HG03280 (cell line): ENCODE results near the gene ZBTB44.

Experiments used
- ATAC-seq: cut with Tn5 transposase; IDR thresholded peaks from one replicate; pipeline ENCODE4 v1.9.1; 2021; ENCODE audit warnings: mild to moderate bottlenecking, moderate library complexity; ENCODE audit not compliant: unreplicated experiment

The ZBTB44 gene

DNA sequence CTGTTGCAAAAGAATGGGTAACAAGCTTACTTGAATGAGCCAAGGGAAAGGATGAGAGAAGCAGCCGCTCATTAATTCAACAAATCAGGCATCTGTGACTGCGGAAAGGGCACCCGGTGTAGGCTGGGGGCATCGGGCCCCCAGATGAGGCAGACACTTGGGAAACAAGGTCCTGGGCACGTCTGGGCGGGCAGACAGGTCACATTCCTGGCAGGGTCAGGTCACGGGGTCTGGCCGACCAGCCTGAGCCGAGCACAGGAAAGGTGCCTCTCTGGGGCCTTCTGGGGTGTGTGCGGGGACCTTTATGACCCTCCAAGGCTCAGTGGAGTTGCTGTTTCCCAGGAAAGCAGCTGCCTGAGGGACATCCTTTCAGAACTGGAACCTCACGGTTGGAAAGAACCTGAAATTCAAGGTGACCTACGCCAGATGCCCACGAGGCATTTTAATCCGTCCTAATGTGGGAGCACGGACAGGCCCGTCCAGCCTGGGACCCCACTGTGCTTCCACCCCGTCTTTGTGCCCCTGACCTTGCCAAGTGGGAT lies 98.1 kb downstream of the ZBTB44 start:
- no peak for ATAC-seq

DNA sequence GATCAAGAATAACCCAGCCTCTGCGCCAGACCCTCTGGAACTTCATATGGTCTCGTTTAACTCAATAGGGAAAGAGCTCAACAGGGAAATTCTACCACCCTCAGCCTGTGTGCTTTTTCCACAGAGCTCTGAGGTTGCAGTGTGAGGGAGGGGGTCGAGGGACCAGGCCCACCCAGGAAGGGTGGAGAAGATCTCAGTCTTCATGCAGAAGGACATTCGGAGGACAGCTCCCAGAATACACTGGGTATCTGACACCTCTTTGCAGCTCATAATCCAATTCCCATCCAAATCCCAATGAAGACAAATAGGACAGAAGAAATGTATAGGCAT lies 98.5 kb downstream of the ZBTB44 start:
- ATAC-seq = no peak

DNA sequence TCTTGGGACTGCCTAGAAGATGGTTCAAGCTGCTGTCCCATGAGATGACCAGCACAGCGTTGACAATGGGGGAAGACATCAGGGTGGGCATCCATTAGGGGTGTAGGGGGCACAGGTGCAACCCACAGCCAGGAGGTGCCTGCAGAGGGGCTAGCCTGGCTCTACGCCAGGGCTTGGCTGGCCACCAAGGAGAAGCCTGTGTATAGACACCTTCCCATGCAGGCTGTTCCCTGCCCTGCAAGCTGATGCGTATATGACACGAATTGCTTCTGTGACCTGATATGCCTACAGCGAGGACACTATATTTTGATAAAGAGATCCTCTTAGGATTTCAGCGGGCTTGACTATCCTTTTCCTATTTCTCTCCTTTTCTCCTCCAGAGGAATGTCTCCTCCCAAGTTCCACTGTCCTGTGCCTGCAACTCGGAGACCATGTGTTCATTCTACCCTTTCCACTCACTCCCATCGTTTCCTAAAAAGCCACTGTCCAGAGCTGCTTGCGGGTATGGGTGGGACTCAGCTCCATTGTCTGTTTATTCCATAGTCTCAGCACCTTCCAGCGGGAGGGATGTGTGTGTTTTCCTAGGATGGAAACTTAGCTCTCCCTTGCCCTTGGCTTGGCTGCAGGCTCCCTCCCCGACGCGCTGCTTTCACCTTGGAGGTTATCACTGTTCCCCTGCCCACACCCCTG lies 99.0 kb downstream of the ZBTB44 start:
- no peak for ATAC-seq

DNA sequence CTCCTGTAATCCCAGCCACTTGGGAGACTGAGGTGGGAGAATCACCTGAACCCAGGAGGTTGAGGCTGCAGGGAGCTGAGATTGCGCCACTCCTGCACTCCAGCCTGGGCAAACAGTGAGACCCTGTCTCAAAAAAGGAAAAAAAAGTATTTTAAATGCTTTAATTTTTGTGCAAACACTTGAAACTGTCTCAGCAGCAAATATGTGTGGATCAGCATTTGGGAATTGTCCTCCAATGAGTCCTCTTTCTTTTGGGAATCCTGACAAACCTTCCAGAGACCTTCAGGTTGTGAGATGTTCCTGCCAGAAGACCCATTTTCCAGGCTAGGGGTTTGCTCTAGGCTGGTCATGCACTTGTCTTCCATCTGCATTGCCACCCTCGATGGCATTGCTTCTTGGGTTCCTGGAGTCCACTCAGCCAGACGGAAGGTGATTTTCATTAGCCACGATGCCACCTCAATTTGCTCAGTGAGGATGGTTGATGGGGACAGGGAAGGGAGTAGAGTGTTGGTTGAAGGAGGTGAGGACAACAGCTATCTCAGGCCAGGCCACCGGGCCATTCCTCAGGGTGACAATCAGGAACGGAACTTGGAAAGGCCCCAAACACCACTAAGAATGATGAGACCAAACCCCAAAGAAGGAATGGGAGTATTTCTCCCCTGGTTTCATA lies 99.7 kb downstream of the ZBTB44 start:
- ATAC-seq = no peak

DNA sequence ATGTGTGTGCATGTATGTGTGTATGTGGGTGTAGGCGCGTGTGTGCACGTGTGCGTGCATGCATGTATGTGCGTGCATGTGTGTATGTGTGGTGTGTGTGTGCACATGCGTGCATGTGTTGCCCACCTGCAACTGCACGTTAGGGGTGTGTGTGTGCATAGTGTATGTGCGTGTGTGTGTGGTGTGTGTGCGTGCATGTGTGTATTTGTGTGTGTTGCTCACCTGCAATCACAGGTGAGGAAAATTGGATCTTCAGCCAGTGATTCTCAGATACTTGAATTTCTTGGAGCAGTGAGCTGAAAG lies 100.8 kb downstream of the ZBTB44 start:
- no peak for ATAC-seq

DNA sequence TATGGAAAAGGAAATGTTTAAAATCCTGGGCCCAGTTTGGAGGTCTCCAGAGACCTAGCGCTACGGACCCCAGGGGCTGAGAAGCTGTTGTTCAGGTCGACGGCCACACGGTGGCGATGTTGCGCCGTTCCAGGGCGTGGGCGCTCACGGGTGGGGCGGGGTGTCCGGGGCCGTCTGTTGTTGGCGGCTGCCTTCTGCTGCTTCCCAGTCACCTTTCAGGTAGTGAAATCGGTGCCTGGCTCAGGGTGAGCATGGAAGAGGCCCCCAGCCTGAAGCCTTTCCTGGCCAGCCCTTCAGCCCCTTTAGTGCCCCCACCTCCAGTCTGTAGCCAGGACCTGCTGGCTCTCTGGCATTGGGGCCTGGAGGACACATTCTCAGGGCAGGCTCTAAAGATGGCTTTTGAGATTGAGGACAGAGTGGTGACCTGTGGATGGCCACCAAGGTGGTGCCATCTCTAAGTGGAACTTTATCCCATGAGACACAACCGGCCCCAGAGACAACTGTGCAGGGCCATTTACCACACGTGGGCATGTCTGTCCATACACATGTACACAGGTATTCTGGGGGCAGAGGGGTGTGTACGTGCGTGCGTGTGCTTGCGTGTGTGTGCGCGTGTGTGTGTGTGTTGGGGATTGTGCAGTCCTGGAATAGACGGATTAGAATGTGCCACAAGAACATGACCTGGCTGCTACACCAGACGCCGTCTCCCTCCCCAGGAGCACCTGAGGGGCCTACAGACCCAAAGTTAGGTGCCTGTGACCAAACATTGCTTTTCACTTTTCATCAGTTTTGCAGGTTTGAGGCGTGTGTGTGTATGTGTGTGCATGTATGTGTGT lies 101.4 kb downstream of the ZBTB44 start:
- peak; percentile 81 for ATAC-seq

DNA sequence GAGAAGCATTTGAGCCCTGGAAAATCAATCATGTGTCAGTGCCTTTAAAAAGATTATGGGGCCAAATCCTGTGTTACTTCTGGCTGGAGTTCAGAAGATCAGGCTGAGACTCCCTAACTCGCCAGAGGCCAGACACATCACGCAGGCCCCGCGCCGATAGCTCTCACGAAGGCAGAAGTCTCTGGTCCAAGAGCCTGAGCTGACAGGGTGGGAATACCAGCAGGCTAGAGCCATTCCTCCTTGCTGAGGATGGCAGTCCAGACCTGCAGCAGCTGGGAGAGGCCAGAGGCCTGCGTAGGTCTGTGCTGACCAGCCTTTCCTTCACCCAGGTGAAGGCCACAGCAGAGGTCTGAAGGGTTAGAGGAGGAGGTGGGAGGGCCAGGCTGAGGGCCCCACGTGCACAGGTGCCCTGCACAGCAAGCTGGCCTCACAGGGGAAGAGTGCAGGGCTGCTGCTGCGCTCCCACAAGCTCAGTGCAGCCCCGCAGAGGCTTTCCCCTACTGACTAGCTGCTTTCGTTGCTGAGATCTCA lies 102.2 kb downstream of the ZBTB44 start:
- ATAC-seq = no peak

DNA sequence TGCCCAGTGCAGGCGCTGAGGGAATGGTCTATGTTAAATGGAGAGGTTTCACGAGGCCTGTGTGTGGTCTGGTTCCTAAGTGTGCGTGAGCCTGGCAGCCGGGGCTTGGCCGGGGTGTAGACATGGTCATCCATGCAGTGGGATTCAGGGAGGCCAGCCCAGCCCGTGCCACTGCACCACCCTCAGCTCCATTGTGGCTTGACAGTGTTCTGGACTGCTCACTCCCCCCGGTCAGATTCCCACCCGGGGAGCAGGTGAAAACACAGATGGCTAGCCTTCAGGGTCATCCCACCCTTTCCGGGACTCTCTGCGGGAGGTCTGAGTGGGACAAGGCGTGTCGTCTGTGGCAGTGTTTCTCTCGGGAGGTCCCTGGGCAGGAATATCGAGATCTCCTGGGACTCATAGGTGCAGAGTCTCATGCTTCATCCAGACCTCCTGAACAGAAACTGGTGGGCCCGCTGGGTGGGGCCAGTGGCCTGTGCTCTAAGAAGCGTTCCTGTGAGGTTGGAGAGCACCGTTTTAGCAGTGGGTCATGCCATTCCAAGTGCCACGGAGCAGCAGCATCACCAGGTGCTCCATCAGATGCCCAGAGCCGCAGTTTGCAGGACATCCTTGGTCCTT lies 102.8 kb downstream of the ZBTB44 start:
- no peak for ATAC-seq

DNA sequence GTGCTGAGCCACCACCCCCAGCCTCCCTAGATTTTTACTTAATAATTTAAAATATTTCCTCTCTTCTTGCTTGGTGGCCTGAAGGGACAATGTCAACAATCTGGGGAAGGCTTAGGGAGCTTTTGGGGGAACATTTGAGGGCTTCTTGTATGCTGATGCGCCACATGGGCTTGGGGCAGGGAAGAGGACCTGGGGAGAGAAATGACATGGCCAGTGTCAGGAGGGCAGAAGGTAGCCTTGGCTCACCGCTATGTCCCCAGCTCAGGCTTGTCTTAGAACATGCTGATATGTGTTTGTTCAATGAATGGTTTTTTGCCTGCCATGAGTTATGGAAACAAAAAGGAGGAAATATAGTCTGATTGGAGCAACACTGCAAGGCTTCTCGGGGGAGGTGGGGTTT lies 103.6 kb downstream of the ZBTB44 start:
- ATAC-seq = no peak

DNA sequence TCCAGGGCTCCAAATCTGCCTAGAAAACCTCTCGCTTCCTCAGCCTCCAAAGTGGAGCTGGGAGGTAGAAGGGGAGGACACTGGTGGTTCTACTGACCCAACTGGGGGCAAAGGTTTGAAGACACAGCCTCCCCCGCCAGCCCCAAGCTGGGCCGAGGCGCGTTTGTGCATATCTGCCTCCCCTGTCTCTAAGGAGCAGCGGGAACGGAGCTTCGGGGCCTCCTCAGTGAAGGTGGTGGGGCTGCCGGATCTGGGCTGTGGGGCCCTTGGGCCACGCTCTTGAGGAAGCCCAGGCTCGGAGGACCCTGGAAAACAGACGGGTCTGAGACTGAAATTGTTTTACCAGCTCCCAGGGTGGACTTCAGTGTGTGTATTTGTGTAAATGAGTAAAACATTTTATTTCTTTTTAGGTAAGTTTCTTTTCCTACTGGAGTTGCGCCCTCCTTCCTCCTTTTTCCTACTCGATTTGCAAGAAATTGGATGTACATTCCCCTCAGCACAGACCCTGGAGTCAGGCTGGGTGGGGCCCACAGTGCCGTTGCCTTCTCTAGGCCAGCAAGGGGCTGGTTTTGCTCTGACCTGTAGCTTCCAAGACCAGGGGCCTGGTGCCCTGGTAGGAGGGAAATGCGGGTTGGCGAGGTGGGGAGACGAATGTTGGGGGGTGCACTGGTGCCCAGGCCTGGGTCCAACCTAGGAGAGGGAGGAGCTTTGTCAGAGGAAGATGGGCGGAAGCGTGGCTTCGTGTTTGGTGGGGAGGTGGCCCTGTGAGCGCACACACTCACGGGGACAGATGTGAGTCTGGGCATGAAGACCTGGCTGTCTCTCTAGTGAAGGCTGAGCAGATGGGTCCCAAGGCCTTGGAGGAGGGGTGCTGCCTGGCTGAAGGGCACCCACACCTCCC lies 104.5 kb downstream of the ZBTB44 start:
- no peak for ATAC-seq

DNA sequence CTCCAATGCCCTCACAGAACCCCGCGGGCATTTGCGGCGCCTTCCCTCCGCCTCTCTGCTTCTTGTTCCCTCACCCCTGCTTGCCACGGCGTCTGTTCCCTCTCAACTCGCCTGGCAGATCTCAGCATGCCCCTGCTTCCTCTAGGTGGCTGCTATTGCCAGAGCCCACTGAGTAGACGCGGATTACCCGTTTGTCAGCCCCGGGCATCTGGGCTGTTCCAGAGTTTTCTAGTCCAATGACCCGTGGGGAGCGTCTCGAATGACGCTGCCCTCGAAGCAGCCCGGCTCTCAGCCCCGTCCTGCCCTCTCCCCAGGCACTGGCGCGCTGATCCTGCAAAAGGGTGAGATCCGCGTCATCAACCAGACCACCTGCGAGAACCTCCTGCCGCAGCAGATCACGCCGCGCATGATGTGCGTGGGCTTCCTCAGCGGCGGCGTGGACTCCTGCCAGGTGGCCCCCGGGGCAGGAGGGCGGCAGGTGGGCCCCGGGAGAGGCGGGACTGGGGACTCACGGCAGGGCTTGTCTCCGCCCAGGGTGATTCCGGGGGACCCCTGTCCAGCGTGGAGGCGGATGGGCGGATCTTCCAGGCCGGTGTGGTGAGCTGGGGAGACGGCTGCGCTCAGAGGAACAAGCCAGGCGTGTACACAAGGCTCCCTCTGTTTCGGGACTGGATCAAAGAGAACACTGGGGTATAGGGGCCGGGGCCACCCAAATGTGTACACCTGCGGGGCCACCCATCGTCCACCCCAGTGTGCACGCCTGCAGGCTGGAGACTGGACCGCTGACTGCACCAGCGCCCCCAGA lies 105.4 kb downstream of the ZBTB44 start:
- ATAC-seq = no peak

DNA sequence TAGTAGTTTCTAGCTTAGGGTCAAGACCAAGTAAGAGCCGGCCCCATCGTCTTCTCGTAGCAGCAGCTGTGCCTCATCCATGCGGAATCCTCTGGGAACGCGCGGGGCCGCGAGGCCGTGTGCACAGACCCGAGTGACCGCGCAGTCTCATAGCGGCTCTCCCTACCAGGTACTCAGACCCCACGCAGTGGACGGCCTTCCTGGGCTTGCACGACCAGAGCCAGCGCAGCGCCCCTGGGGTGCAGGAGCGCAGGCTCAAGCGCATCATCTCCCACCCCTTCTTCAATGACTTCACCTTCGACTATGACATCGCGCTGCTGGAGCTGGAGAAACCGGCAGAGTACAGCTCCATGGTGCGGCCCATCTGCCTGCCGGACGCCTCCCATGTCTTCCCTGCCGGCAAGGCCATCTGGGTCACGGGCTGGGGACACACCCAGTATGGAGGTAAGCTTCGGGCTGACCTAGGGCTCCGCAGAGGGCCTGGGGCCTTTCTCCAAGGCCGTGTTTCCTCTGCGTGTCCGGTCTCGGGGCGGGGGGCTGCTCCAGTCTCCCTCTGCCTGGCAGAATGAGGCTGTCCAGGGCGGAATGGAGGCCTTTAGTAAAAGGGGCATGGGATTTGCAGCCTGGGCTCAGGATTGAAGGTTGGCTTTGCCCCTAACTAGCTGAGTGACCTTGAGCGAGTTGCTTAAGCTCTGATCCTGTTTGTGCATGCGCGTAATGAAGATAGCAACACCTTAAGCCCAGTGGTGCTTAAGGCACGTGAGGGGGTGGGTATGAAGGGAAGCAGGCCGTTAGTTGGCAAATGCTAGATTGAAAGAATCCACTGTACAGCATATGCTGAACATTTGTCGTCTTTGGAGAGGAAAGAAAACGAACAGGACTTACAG lies 106.2 kb downstream of the ZBTB44 start:
- ATAC-seq = no peak

DNA sequence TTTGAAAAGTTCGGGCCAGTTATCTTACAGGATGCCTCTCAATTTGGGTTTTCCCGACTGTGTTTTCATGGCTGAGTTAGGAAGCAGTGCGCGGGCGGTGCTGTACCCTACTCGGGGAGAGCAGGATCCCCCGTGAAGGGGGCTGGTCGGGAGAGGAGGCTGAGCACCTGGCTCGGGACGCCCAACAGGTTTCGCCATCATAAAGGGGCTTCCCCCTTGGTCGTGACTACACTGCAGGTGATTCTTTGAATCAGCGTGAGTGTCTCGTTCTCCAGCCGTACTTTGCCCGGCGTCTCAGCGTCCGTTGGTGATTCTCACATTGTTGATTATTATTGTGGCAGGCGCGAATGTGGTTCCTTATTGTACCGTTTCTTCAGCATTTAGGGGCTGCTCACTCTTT lies 108.6 kb downstream of the ZBTB44 start:
- no peak for ATAC-seq

DNA sequence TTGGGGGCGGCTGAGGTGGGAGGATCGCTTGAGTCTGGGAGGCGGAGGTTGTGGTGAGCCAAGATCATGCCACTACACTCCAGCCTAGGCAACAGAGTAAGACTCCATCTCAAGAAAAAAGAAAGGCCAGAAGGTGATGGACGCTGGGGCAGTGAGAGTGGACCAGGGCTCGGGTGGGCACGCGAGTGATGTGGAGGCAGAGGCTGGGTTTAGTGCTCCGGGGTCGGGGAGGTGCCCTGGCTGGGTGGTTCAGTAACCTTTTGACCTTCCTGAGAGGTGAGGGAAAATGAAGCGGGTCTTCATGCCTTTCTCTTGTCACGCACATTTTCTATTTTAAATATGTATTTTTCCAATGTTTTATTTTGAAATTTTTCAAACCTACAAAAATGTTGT lies 110.0 kb downstream of the ZBTB44 start:
- ATAC-seq = no peak

DNA sequence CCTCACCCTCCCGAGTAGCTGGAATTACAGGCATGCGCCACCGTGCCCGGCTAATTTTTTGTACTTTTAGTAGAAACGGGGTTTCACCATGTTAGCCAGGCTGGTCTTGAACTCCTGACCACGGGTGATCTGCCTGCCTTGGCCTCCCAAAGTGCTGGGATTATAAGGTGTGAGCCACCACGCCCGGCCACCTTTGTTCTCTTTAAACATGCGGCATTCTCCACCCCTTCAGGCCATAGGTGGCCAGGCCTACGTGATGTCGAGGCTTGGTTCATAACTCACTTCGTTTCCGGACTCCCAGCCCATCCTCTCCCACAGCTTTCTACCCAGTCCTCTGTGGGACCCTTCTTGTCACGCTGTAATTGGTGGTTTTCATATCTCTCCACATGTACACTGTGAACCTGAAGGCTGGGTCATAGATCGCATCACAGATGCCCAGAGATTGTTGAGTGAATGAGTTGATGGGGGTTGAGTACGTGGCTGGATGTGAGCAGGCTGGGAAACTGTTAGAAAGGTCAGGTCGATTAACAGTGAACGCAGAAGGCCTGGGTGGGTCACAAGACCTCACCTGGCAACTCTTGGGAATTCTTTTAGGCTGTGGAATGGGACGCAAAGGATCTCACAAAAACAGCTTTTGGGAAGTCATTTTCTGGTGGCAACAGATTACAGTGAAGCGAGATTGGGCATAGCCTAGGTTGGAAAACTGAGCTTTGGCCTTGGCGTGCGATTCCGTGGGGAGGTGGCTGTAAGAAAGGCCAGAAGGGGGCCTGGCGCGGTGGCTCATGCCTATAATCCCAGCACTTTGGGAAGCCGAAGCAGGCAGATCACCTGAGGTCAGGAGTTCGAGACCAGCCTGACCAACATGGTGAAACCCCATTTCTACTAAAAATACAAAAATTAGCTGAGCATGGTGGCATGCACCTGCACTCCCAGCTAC lies 110.7 kb downstream of the ZBTB44 start:
- ATAC-seq = no peak

DNA sequence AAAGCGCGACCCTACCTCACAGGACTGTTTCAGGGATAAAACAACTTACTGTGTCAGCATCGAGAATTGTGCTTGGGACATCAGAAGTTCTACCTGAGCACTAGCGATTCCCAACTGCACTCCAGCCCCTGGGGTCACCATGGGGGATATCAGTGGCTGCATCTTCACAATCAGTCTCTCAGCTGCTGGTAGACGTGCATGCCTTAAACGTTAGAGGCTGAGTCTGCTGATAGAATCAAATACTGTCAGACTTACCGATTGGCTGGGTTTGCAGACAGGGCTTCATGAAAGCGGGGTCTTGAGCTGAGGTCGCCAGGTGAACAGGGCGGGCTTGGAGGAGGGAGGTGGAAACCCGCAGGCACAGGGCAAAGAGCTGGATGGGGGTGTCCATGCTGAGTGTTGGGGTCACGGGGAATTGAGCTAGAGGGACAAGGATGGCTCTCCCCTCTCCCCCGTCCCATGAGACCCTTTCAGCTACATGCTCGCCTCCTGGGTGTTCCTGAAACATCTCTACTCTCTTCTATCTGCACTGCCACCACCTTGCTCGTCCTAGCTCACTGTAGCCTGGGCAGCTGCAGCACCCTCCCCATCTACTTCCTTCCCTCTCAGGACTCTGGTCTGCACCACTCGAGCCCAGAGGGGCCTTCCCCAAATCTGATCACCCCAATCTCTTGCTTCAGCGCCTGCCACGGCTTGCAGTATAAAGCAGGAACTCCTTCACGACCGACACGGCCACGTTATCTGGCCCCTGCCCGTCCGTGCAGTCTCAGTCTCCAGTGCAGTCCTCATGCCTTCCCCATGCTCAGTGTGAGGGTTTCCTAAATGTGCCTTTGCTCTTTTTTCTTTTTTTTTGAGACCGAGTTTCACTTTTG lies 111.7 kb downstream of the ZBTB44 start:
- no peak for ATAC-seq
